Neural progenitor cell (in vitro differentiated cells): ENCODE measurements around the gene GPR135.

Experiments
- EZH2 ChIP-seq: fragments of 200-600 bp; sonication (generic); IDR thresholded peaks from 2 replicates; pipeline ENCODE4 v1.6.1; 2017; ENCODE audit warnings: antibody characterized with exemption, mild to moderate bottlenecking, moderate library complexity
- EZH2phosphoT487 ChIP-seq: fragments of 200-600 bp; sonication (generic); IDR thresholded peaks from 2 replicates; pipeline ENCODE4 v1.6.1; 2017; ENCODE audit warnings: antibody characterized with exemption
- TF ChIP-seq, protein P1 (sequence below): fragments of 200-600 bp; sonication (generic); IDR thresholded peaks from 2 replicates; pipeline ENCODE4 v1.5.1; 2017; ENCODE audit warnings: antibody characterized with exemption, mild to moderate bottlenecking

- TF ChIP-seq, protein P1, sequence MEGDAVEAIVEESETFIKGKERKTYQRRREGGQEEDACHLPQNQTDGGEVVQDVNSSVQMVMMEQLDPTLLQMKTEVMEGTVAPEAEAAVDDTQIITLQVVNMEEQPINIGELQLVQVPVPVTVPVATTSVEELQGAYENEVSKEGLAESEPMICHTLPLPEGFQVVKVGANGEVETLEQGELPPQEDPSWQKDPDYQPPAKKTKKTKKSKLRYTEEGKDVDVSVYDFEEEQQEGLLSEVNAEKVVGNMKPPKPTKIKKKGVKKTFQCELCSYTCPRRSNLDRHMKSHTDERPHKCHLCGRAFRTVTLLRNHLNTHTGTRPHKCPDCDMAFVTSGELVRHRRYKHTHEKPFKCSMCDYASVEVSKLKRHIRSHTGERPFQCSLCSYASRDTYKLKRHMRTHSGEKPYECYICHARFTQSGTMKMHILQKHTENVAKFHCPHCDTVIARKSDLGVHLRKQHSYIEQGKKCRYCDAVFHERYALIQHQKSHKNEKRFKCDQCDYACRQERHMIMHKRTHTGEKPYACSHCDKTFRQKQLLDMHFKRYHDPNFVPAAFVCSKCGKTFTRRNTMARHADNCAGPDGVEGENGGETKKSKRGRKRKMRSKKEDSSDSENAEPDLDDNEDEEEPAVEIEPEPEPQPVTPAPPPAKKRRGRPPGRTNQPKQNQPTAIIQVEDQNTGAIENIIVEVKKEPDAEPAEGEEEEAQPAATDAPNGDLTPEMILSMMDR: no peak
- TF ChIP-seq EZH2 (no peak), EZH2phosphoT487 (no peak)
Measured at GRCh38 chr14:59500732-59501131, 35.6 kb upstream of the GPR135 start.
